SU-DHL-6 (cell line): Measurements from ENCODE around the gene MARK1.

Source experiments
- CTCF ChIP-seq: fragments of 200-600 bp; sonication (generic); IDR thresholded peaks from one replicate; pipeline ENCODE4 v1.5.1; 2017; ENCODE audit warnings: antibody characterized with exemption, mild to moderate bottlenecking, low read length, moderate library complexity; ENCODE audit not compliant: insufficient read depth, poor library complexity, severe bottlenecking
- EZH2phosphoT487 ChIP-seq: fragments of 200-600 bp; sonication (generic), shearing (Covaris generic); conservative IDR thresholded peaks from 2 replicates; pipeline ENCODE4 v1.6.1; 2018; ENCODE audit warnings: mild to moderate bottlenecking, antibody characterized with exemption, low read length, moderate library complexity, mixed read lengths

- TF ChIP-seq CTCF, result no peak
- TF ChIP-seq EZH2phosphoT487, result no peak
Observed at GRCh38 chr1:220705782-220706181, 177.8 kb downstream of the MARK1 start.
